Nephron progenitor cell (in vitro differentiated cells): Measurements from ENCODE around the gene LRRC4C.
"Not testable (repeated sequence)": the region's sequence is repeated elsewhere in the genome, so short reads cannot be mapped to it uniquely, and the experiment has no call there.

Experiments used
- DNase-seq: peaks from one replicate; pipeline ENCODE4 v3.0.0; 2021
- H3K27ac Mint-ChIP-seq: 2 replicates; pipeline ENCODE4 v1.8.0; 2021; ENCODE audit warnings: mild to moderate bottlenecking, moderate library complexity, mixed read lengths
- H3K27me3 Mint-ChIP-seq: 2 replicates; pipeline ENCODE4 v1.8.0; 2021; ENCODE audit warnings: mild to moderate bottlenecking, low read depth, mixed read lengths; ENCODE audit not compliant: poor library complexity
- H3K36me3 Mint-ChIP-seq: 2 replicates; pipeline ENCODE4 v1.8.0; 2021; ENCODE audit warnings: low read depth, mixed read lengths
- H3K4me1 Mint-ChIP-seq: 2 replicates; pipeline ENCODE4 v1.8.0; 2021; ENCODE audit warnings: mixed read lengths
- H3K4me3 Mint-ChIP-seq: 2 replicates; pipeline ENCODE4 v1.8.0; 2021; ENCODE audit warnings: mild to moderate bottlenecking, moderate library complexity, mixed read lengths
- H3K9me3 Mint-ChIP-seq: 2 replicates; pipeline ENCODE4 v1.8.0; 2021; ENCODE audit warnings: mild to moderate bottlenecking, moderate library complexity, mixed read lengths
- CTCF ChIP-seq: fragments of 200-600 bp; sonication (generic); IDR thresholded peaks from 2 replicates; pipeline ENCODE4 v1.5.0; 2021; ENCODE audit warnings: antibody characterized with exemption

Gene LRRC4C

DNA sequence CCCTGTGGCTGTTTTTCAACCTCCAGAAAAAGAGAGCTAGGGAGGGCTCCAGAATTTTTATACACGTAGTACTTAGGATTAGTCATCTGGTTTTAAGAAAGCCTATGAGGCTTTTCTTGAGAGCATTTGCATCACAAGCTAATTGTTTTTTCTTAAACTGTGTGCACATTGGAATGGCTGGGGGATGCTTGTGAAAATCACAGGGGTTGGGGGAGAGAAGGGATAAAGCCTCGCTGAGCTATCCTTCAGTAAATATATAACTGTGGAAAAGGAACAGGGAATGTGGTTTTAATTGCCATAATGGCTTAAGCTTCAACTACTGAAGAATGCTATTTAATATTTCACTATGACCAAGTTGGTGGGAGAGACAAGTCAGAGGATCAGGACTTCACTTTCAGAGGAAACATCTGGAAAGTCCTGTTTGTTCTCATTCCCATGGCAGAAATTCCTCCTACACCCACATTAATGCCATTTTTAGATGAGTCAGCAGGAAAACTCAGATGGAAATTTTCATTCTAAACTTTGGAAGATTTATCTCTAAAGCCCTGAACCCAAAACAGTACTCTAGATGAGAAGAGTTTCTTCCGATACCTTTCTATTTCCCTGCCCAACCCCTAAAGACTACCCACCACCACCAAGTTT lies 591.3 kb downstream of the LRRC4C start:
- TF ChIP-seq CTCF, result no peak
- Mint-ChIP-seq H3K36me3 (no peaks in the 10 kb centered on the region), H3K4me3 (no peak overlapping the region), H3K4me1 (peaks cover 15% of the 10 kb centered on the region), H3K27me3 (no peaks in the 10 kb centered on the region), H3K9me3 (no peaks in the 10 kb centered on the region), H3K27ac (no peak overlapping the region)
- DNase-seq, result no peak

- H3K36me3 Mint-ChIP-seq, H3K4me1 Mint-ChIP-seq, H3K27ac Mint-ChIP-seq, H3K27me3 Mint-ChIP-seq, H3K9me3 Mint-ChIP-seq, H3K4me3 Mint-ChIP-seq, DNase-seq: not testable (repeated sequence)
Measured at GRCh38 chr11:40857754-40858153, 601.7 kb downstream of the LRRC4C start.

GRCh38 chr11:40842750-40843339 lies 616.6 kb downstream of the LRRC4C start:
- no peak for TF ChIP-seq CTCF
- no peaks in the 10 kb centered on the region for H3K36me3 Mint-ChIP-seq
- no peaks in the 10 kb centered on the region for H3K4me1 Mint-ChIP-seq
- H3K9me3 Mint-ChIP-seq, result no peaks in the 10 kb centered on the region
- no peak overlapping the region for H3K4me3 Mint-ChIP-seq
- DNase-seq, result no peak
- H3K27me3 Mint-ChIP-seq, result no peaks in the 10 kb centered on the region
- no peak overlapping the region for H3K27ac Mint-ChIP-seq

GRCh38 chr11:40841231-40841630 lies 618.2 kb downstream of the LRRC4C start:
- Mint-ChIP-seq H3K9me3 (no peaks in the 10 kb centered on the region), H3K27me3 (no peaks in the 10 kb centered on the region), H3K4me3 (no peak overlapping the region), H3K4me1 (no peaks in the 10 kb centered on the region), H3K36me3 (no peaks in the 10 kb centered on the region), H3K27ac (no peak overlapping the region)
- no peak for TF ChIP-seq CTCF
- DNase-seq, result no peak

GRCh38 chr11:40838181-40838683 lies 621.2 kb downstream of the LRRC4C start:
- H3K36me3 Mint-ChIP-seq, result no peaks in the 10 kb centered on the region
- no peak for DNase-seq
- no peak overlapping the region for H3K4me3 Mint-ChIP-seq
- no peak overlapping the region for H3K27ac Mint-ChIP-seq
- TF ChIP-seq CTCF, result no peak
- H3K27me3 Mint-ChIP-seq, result peaks cover 3% of the 10 kb centered on the region
- H3K4me1 Mint-ChIP-seq, result no peaks in the 10 kb centered on the region
- no peaks in the 10 kb centered on the region for H3K9me3 Mint-ChIP-seq

GRCh38 chr11:40827116-40827515 lies 632.3 kb downstream of the LRRC4C start:
- H3K27me3 Mint-ChIP-seq, result no peaks in the 10 kb centered on the region
- H3K4me1 Mint-ChIP-seq, result no peaks in the 10 kb centered on the region
- no peak overlapping the region for H3K4me3 Mint-ChIP-seq
- H3K27ac Mint-ChIP-seq, result no peak overlapping the region
- DNase-seq, result no peak
- TF ChIP-seq CTCF, result no peak
- no peaks in the 10 kb centered on the region for H3K36me3 Mint-ChIP-seq
- H3K9me3 Mint-ChIP-seq, result no peaks in the 10 kb centered on the region
